ENCODE measurements around the gene CCND1.

CCND1 gene

DNA sequence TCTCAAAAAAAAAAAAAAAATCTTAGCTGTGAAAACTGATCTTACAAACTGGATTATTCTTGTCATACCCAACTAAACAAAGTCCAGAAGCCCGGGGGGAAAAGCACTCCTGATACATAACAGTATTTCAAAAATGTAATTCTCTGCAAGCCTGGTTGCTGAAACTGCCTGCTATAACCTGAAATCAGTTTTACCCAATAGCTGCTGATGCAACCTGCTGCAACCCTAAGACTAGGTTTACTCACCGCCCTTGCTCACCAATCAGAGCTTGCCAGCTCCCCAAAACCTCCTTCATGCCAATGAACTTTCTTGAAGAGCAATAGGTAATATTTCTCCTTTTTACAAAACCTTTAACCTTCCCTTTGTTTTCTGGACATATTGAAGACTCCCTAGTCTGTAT, 50.5 kb downstream of the CCND1 start:
- Histone ChIP-seq H3K36me3 (replicated peaks in 1 of 2; ENCODE audit: control insufficient read depth in 2 of 2, insufficient read depth in 2 of 2, low read length in 2 of 2) (no peaks in the 10 kb centered on the region), H2AFZ (ENCODE audit: low read length) (no peak overlapping the region), H2BK15ac (ENCODE audit: low read length) (no peak overlapping the region), H4K91ac (ENCODE audit: low read depth, low read length, poor library complexity) (no peak overlapping the region), H3K79me1 (ENCODE audit: low read depth, low read length) (no peaks in the 10 kb centered on the region), H3K14ac (ENCODE audit: low read length) (no peak overlapping the region), H2BK12ac (ENCODE audit: low read length) (no peak overlapping the region), H3K23ac (ENCODE audit: low read depth, low read length, poor library complexity) (no peak overlapping the region), H4K8ac (ENCODE audit: low read depth, low read length) (no peak overlapping the region), H3K27me3 (ENCODE audit: control insufficient read depth in 3 of 3, insufficient read depth in 3 of 3, low read depth in 1 of 3, low read length in 3 of 3) (peaks cover 0 to 5% (median 0%) of the 10 kb centered on the region in 3 experiments), H3K4ac (ENCODE audit: low read length) (no peak overlapping the region), H2BK120ac (ENCODE audit: low read depth, low read length) (no peak overlapping the region), H3K9me3 (replicated peaks in 1 of 2; ENCODE audit: control insufficient read depth in 2 of 2, insufficient read depth in 1 of 2, low read depth in 1 of 2, low read length in 2 of 2) (no peaks in the 10 kb centered on the region), H3K4me2 (ENCODE audit: insufficient read depth, low read length, poor library complexity, severe bottlenecking) (no peak overlapping the region), H3K27ac (replicated peaks; ENCODE audit: low read length) (no peak overlapping the region), H2AK5ac (ENCODE audit: low read depth, low read length) (no peak overlapping the region), H3K9ac (ENCODE audit: low read depth, low read length, poor library complexity) (no peak overlapping the region), H3K4me3 (ENCODE audit: low read length in 2 of 2) (no peak overlapping the region), H3K18ac (ENCODE audit: low read length) (no peak overlapping the region), H2BK5ac (ENCODE audit: low read length) (no peak overlapping the region), H3K4me1 (ENCODE audit: control insufficient read depth in 2 of 2, insufficient read depth in 1 of 2, low read depth in 1 of 2, low read length in 2 of 2) (no peaks in the 10 kb centered on the region)
- DNase-seq (ENCODE audit: low spot score), result no peak
- WGBS, 2 donors (ENCODE audit: extremely low coverage in 2 of 2, insufficient read length in 2 of 2, insufficient replicate concordance in 1 of 2), result no CpG with 5 or more reads among the region's 2 CpGs

DNA sequence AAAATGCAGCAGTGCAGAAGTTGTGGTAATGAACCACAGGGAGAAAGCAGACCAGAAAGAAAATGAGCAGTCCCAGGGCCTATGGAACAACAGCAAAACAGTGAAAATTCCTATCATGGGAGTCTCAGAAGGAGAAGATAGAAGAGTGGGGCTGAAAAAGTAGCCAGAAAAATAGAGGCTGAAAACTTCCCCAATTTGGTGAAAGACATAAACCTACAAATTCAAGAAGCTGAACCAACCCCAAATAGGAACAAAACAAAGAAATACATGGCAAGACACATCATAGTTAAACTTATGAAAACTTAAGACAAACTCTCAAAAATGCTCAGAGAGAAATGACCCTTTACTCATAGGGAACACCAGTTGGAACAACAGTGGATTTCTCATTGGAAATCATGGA, 51.5 kb downstream of the CCND1 start:
- Histone ChIP-seq H2BK15ac (ENCODE audit: low read length) (no peak overlapping the region), H3K9ac (ENCODE audit: low read depth, low read length, poor library complexity) (no peak overlapping the region), H2AK5ac (ENCODE audit: low read depth, low read length) (no peak overlapping the region), H3K14ac (ENCODE audit: low read length) (no peak overlapping the region), H3K9me3 (replicated peaks in 1 of 2; ENCODE audit: control insufficient read depth in 2 of 2, insufficient read depth in 1 of 2, low read depth in 1 of 2, low read length in 2 of 2) (no peaks in the 10 kb centered on the region), H3K36me3 (replicated peaks in 1 of 2; ENCODE audit: control insufficient read depth in 2 of 2, insufficient read depth in 2 of 2, low read length in 2 of 2) (no peaks in the 10 kb centered on the region), H3K4me1 (ENCODE audit: control insufficient read depth in 2 of 2, insufficient read depth in 1 of 2, low read depth in 1 of 2, low read length in 2 of 2) (peaks cover 0 to 8% of the 10 kb centered on the region in 2 donors), H3K27ac (replicated peaks; ENCODE audit: low read length) (no peak overlapping the region), H3K4me2 (ENCODE audit: insufficient read depth, low read length, poor library complexity, severe bottlenecking) (no peak overlapping the region), H3K18ac (ENCODE audit: low read length) (no peak overlapping the region), H3K4me3 (ENCODE audit: low read length in 2 of 2) (no peak overlapping the region), H2BK5ac (ENCODE audit: low read length) (no peak overlapping the region), H3K23ac (ENCODE audit: low read depth, low read length, poor library complexity) (no peak overlapping the region), H3K27me3 (ENCODE audit: control insufficient read depth in 3 of 3, insufficient read depth in 3 of 3, low read depth in 1 of 3, low read length in 3 of 3) (peaks cover 0 to 5% (median 0%) of the 10 kb centered on the region in 3 experiments), H2BK12ac (ENCODE audit: low read length) (no peak overlapping the region), H3K79me1 (ENCODE audit: low read depth, low read length) (no peaks in the 10 kb centered on the region), H3K4ac (ENCODE audit: low read length) (no peak overlapping the region), H4K8ac (ENCODE audit: low read depth, low read length) (no peak overlapping the region), H2BK120ac (ENCODE audit: low read depth, low read length) (no peak overlapping the region), H2AFZ (ENCODE audit: low read length) (no peak overlapping the region), H4K91ac (ENCODE audit: low read depth, low read length, poor library complexity) (no peak overlapping the region)
- DNase-seq (ENCODE audit: low spot score), result no peak

DNA sequence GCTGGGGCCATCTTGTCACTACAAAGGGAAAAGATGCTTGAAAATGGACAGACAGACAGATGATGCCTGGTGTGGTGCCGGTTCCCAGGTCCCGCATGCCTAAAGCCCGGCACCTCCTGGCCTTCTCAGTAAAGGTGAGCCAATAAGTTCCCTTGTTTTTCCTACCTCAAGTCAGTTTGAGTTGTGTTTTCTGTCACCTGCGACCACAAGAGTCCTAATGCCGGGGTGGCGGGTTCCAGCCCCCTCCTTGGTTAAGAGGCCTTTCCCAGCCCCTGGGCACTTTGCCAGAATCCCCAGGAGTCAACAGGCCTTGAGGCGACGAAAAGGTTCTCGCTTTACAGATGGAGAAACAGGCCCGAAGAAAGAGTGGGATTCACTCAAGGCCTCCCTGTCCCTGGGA, 53.8 kb downstream of the CCND1 start:
- no peaks in the 10 kb centered on the region for H3K9me3 ChIP-seq (replicated peaks in 1 of 2; ENCODE audit: control insufficient read depth in 2 of 2, insufficient read depth in 1 of 2, low read depth in 1 of 2, low read length in 2 of 2)
- H2AFZ ChIP-seq (ENCODE audit: low read length), result no peak overlapping the region
- H3K27ac ChIP-seq (replicated peaks; ENCODE audit: low read length), result no peak overlapping the region
- H3K9ac ChIP-seq (ENCODE audit: low read depth, low read length, poor library complexity), result no peak overlapping the region
- no peak overlapping the region for H2BK5ac ChIP-seq (ENCODE audit: low read length)
- H3K4me1 ChIP-seq (ENCODE audit: control insufficient read depth in 2 of 2, insufficient read depth in 1 of 2, low read depth in 1 of 2, low read length in 2 of 2), result peaks cover 4 to 9% of the 10 kb centered on the region in 2 donors
- no peak overlapping the region for H2BK120ac ChIP-seq (ENCODE audit: low read depth, low read length)
- H3K4me2 ChIP-seq (ENCODE audit: insufficient read depth, low read length, poor library complexity, severe bottlenecking), result no peak overlapping the region
- H2BK12ac ChIP-seq (ENCODE audit: low read length), result no peak overlapping the region
- no peak overlapping the region for H4K91ac ChIP-seq (ENCODE audit: low read depth, low read length, poor library complexity)
- no peak overlapping the region for H3K4me3 ChIP-seq (ENCODE audit: low read length in 2 of 2)
- H3K23ac ChIP-seq (ENCODE audit: low read depth, low read length, poor library complexity), result no peak overlapping the region
- H2BK15ac ChIP-seq (ENCODE audit: low read length), result no peak overlapping the region
- H3K4ac ChIP-seq (ENCODE audit: low read length), result no peak overlapping the region
- no peak overlapping the region for H2AK5ac ChIP-seq (ENCODE audit: low read depth, low read length)
- no peak overlapping the region for H3K18ac ChIP-seq (ENCODE audit: low read length)
- peaks cover 0 to 9% (median 0%) of the 10 kb centered on the region in 3 experiments for H3K27me3 ChIP-seq (ENCODE audit: control insufficient read depth in 3 of 3, insufficient read depth in 3 of 3, low read depth in 1 of 3, low read length in 3 of 3)
- no peak overlapping the region for H3K14ac ChIP-seq (ENCODE audit: low read length)
- H4K8ac ChIP-seq (ENCODE audit: low read depth, low read length), result no peak overlapping the region
- no CpG with 5 or more reads among the region's 10 CpGs for WGBS, 2 donors (ENCODE audit: extremely low coverage in 2 of 2, insufficient read length in 2 of 2, insufficient replicate concordance in 1 of 2)
- no peak for DNase-seq (ENCODE audit: low spot score)
- no peaks in the 10 kb centered on the region for H3K36me3 ChIP-seq (replicated peaks in 1 of 2; ENCODE audit: control insufficient read depth in 2 of 2, insufficient read depth in 2 of 2, low read length in 2 of 2)
- no peaks in the 10 kb centered on the region for H3K79me1 ChIP-seq (ENCODE audit: low read depth, low read length)

DNA sequence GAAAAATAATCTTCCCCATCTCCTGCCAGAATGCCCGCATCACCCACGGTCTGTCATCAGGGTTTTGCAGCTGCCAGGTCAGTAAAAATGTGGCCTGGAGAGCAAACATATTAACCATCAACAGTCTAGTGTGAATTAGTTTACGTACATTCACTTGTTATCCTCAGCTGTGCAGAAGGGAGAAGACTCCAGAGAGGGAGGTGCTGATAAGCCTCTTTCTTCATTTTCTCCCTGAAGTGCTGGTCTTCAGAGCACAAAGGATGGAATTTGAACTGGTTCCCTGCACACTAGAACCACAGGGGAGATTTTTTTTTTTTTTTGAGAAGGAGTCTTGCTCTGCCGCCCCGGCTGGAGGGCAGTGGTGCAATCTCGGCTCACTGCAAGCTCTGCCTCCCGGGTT, 54.6 kb downstream of the CCND1 start:
- H4K91ac ChIP-seq (ENCODE audit: low read depth, low read length, poor library complexity), result no peak overlapping the region
- H3K4me2 ChIP-seq (ENCODE audit: insufficient read depth, low read length, poor library complexity, severe bottlenecking), result no peak overlapping the region
- H2BK15ac ChIP-seq (ENCODE audit: low read length), result no peak overlapping the region
- no peak overlapping the region for H3K18ac ChIP-seq (ENCODE audit: low read length)
- no peak overlapping the region for H3K14ac ChIP-seq (ENCODE audit: low read length)
- no peaks in the 10 kb centered on the region for H3K9me3 ChIP-seq (replicated peaks in 1 of 2; ENCODE audit: control insufficient read depth in 2 of 2, insufficient read depth in 1 of 2, low read depth in 1 of 2, low read length in 2 of 2)
- peaks cover 0 to 13% (median 0%) of the 10 kb centered on the region in 3 experiments for H3K27me3 ChIP-seq (ENCODE audit: control insufficient read depth in 3 of 3, insufficient read depth in 3 of 3, low read depth in 1 of 3, low read length in 3 of 3)
- no peak for DNase-seq (ENCODE audit: low spot score)
- H3K79me1 ChIP-seq (ENCODE audit: low read depth, low read length), result no peaks in the 10 kb centered on the region
- peaks cover 8 to 9% of the 10 kb centered on the region in 2 donors for H3K4me1 ChIP-seq (ENCODE audit: control insufficient read depth in 2 of 2, insufficient read depth in 1 of 2, low read depth in 1 of 2, low read length in 2 of 2)
- no peak overlapping the region for H3K4me3 ChIP-seq (ENCODE audit: low read length in 2 of 2)
- no CpG with 5 or more reads among the region's 7 CpGs for whole genome bisulfite sequencing, 2 donors (ENCODE audit: extremely low coverage in 2 of 2, insufficient read length in 2 of 2, insufficient replicate concordance in 1 of 2)
- no peak overlapping the region for H2AFZ ChIP-seq (ENCODE audit: low read length)
- no peak overlapping the region for H3K4ac ChIP-seq (ENCODE audit: low read length)
- no peak overlapping the region for H2BK120ac ChIP-seq (ENCODE audit: low read depth, low read length)
- H2AK5ac ChIP-seq (ENCODE audit: low read depth, low read length), result no peak overlapping the region
- no peaks in the 10 kb centered on the region for H3K36me3 ChIP-seq (replicated peaks in 1 of 2; ENCODE audit: control insufficient read depth in 2 of 2, insufficient read depth in 2 of 2, low read length in 2 of 2)
- no peak overlapping the region for H3K9ac ChIP-seq (ENCODE audit: low read depth, low read length, poor library complexity)
- H4K8ac ChIP-seq (ENCODE audit: low read depth, low read length), result no peak overlapping the region
- H2BK5ac ChIP-seq (ENCODE audit: low read length), result no peak overlapping the region
- no peak overlapping the region for H3K23ac ChIP-seq (ENCODE audit: low read depth, low read length, poor library complexity)
- no peak overlapping the region for H2BK12ac ChIP-seq (ENCODE audit: low read length)
- no peak overlapping the region for H3K27ac ChIP-seq (replicated peaks; ENCODE audit: low read length)

Measured in neuronal stem cell (in vitro differentiated cells).